ENCODE data around the gene PCID2.

GRCh38 chr13:113223070-113223469, 14.6 kb upstream of the PCID2 start:
- TF ChIP-seq CTCF (IDR thresholded peaks at IDR 0.05; ENCODE audit: low read length) (no peak), EZH2 (IDR thresholded peaks at IDR 0.05; ENCODE audit: borderline replicate concordance, low read length) (no peak)

All from OCI-LY1 (cell line).